HCT116 (cell line): ENCODE measurements around the gene IL17RB. TPM values are rescaled to one million over a fixed set of nuclear protein-coding genes. Genes with fewer than 3 reads are reported as not detected.

Experiments used
- ATAC-seq: fragments of 200-7000 bp; cut with Tn5 transposase; 2 replicates; pipeline ENCODE4 v1.9.1; 2020; ENCODE audit warnings: mild to moderate bottlenecking, moderate library complexity
- BruUV-seq: library from RNA; stranded (reverse); fragments of 400-500 nt; replicated peaks from 2 replicates; lab custom pipeline; 2021; lab: Mats Ljungman, UMichigan
- CTCF ChIA-PET: fragments of 300-600 bp; sonication (Branson Sonifier 250); formaldehyde crosslinking; loops from one replicate; lab custom pipeline; 2021; ENCODE audit warnings: antibody characterized with exemption; lab: Charles Lee
- POLR2A ChIA-PET: fragments of 300-600, 350-600 bp; sonication (Branson Sonifier 250); formaldehyde crosslinking; loops from one replicate; lab custom pipeline; 2021; ENCODE audit warnings: antibody characterized with exemption; lab: Charles Lee
- RAD21 ChIA-PET, 2 experiments: fragments of 300-600 bp; sonication (Branson Sonifier 250); formaldehyde crosslinking; loops; one replicate each; lab custom pipeline; 2023; ENCODE audit warnings: low total read pairs in 2 of 2; ENCODE audit not compliant: uncharacterized antibody in 2 of 2, unreplicated experiment in 2 of 2, low non-redundant PET in 1 of 2; lab: Charles Lee
- DNase-seq: peaks from one replicate; pipeline ENCODE4 v3.0.0-alpha.2; 2010; ENCODE audit warnings: low read depth, low spot score
- H2AFZ ChIP-seq: fragments of 200-600 bp; shearing (Covaris generic), sonication (generic); 2 replicates; pipeline ENCODE4 v1.6.1; 2017; ENCODE audit warnings: low read depth, mixed run types, mixed read lengths, antibody characterized with exemption, low read length; ENCODE audit not compliant: poor library complexity, severe bottlenecking
- H3K27ac ChIP-seq: 2 replicates; pipeline ENCODE4 v1.5.1; 2012; ENCODE audit warnings: low read depth, low read length
- H3K27me3 ChIP-seq: fragments of 200-600 bp; sonication (generic); 2 replicates; pipeline ENCODE4 v1.6.1; 2016; ENCODE audit warnings: mixed run types, low read length, mixed read lengths; ENCODE audit not compliant: insufficient read depth
- H3K36me3 ChIP-seq, 2 experiments: fragments of 200-500 bp in 1 of 2; fragments of 200-600 bp in 1 of 2; sonication (Bioruptor generic) in 1 of 2; sonication (generic) in 1 of 2; 2 replicates each; pipeline versions ENCODE4 v1.5.1 to v1.6.1; 2014 to 2016; ENCODE audit warnings: low read length in 2 of 2, inconsistent platforms in 1 of 2, mixed read lengths in 1 of 2, mixed run types in 1 of 2; ENCODE audit not compliant: insufficient read depth in 2 of 2, control insufficient read depth in 1 of 2
- H3K4me1 ChIP-seq, 2 experiments: fragments of 200-600 bp in 1 of 2; sonication (generic) in 1 of 2; 2 replicates each; pipeline versions ENCODE4 v1.5.1 to v1.6.1; 2012 to 2017; ENCODE audit warnings: low read length in 2 of 2, inconsistent platforms in 1 of 2, mild to moderate bottlenecking in 1 of 2, mixed read lengths in 1 of 2, mixed run types in 1 of 2, moderate library complexity in 1 of 2; ENCODE audit not compliant: insufficient read depth in 2 of 2, control insufficient read depth in 1 of 2
- H3K4me2 ChIP-seq: fragments of 200-600 bp; sonication (generic); 2 replicates; pipeline ENCODE4 v1.6.1; 2017; ENCODE audit warnings: mixed run types, low read length, mixed read lengths
- H3K4me3 ChIP-seq, 2 experiments: fragments of 200-600 bp in 1 of 2; sonication (generic) in 1 of 2; replicated peaks in 1 of 2; 2 replicates each; pipeline ENCODE4 v1.5.1; 2011 to 2016; ENCODE audit warnings: low read length in 2 of 2, control low read depth in 1 of 2, low read depth in 1 of 2, mild to moderate bottlenecking in 1 of 2, mixed read lengths in 1 of 2, mixed run types in 1 of 2
- H3K79me2 ChIP-seq: fragments of 200-600 bp; sonication (generic); 2 replicates; pipeline ENCODE4 v1.6.1; 2017; ENCODE audit warnings: mild to moderate bottlenecking, mixed run types, low read length, moderate library complexity, mixed read lengths; ENCODE audit not compliant: insufficient read depth
- H3K9ac ChIP-seq: fragments of 200-600 bp; sonication (generic); 2 replicates; pipeline ENCODE4 v1.6.1; 2016; ENCODE audit warnings: low read length, mixed read lengths
- H3K9me2 ChIP-seq: fragments of 200-600 bp; sonication (generic), shearing (Covaris generic); 2 replicates; pipeline ENCODE4 v1.6.1; 2017; ENCODE audit warnings: mixed run types, mild to moderate bottlenecking, moderate library complexity; ENCODE audit not compliant: insufficient read depth
- H3K9me3 ChIP-seq, 2 experiments: fragments of 200-500 bp in 1 of 2; fragments of 200-600 bp in 1 of 2; sonication (Bioruptor generic) in 1 of 2; sonication (generic) in 1 of 2; 2 replicates each; pipeline ENCODE4 v1.6.1; 2014 to 2017; ENCODE audit warnings: low read length in 2 of 2, mixed read lengths in 2 of 2, inconsistent platforms in 1 of 2, low read depth in 1 of 2, mild to moderate bottlenecking in 1 of 2, mixed run types in 1 of 2, moderate library complexity in 1 of 2; ENCODE audit not compliant: control insufficient read depth in 1 of 2, insufficient read depth in 1 of 2
- H4K20me1 ChIP-seq: fragments of 200-600 bp; sonication (generic), shearing (Covaris generic); 2 replicates; pipeline ENCODE4 v1.6.1; 2017; ENCODE audit warnings: mixed run types, mild to moderate bottlenecking, moderate library complexity; ENCODE audit not compliant: insufficient read depth
- ATF3 ChIP-seq: IDR thresholded peaks from 2 replicates; pipeline ENCODE4 v1.6.1; 2012
- CTCF ChIP-seq, 3 experiments: fragments of 200-600 bp in 1 of 3; sonication (generic) in 1 of 3; IDR thresholded peaks in 2 of 3; conservative IDR thresholded peaks in 1 of 3; 2 replicates each; pipeline ENCODE4 v1.5.1; 2012 to 2017; ENCODE audit warnings: low read depth in 2 of 3, low read length in 2 of 3, antibody characterized with exemption in 1 of 3, borderline replicate concordance in 1 of 3, control low read depth in 1 of 3, mild to moderate bottlenecking in 1 of 3, mixed read lengths in 1 of 3, mixed run types in 1 of 3, moderate library complexity in 1 of 3; ENCODE audit not compliant: insufficient read depth in 1 of 3
- ELF1 ChIP-seq: IDR thresholded peaks from 2 replicates; pipeline ENCODE4 v1.6.1; 2012; ENCODE audit warnings: low read depth, borderline replicate concordance
- EZH2phosphoT487 ChIP-seq: fragments of 200-600 bp; IDR thresholded peaks from 2 replicates; pipeline ENCODE4 v1.6.1; 2018; ENCODE audit warnings: antibody characterized with exemption, borderline replicate concordance
- FOSL1 ChIP-seq: IDR thresholded peaks from 2 replicates; pipeline ENCODE4 v1.6.1; 2012; ENCODE audit warnings: low read depth
- JUND ChIP-seq: IDR thresholded peaks from 2 replicates; pipeline ENCODE4 v1.6.1; 2012
- POLR2A ChIP-seq: IDR thresholded peaks from 2 replicates; pipeline ENCODE4 v1.7.0; 2011; ENCODE audit warnings: borderline replicate concordance; ENCODE audit not compliant: insufficient read depth, insufficient read length; ENCODE audit errors: extremely low read depth
- POLR2AphosphoS5 ChIP-seq: IDR thresholded peaks from 2 replicates; pipeline ENCODE4 v1.6.1; 2011; ENCODE audit warnings: mild to moderate bottlenecking, low read depth, low read length, moderate library complexity
- RAD21 ChIP-seq: IDR thresholded peaks from 2 replicates; pipeline ENCODE4 v1.6.1; 2012; ENCODE audit warnings: low read depth, mild to moderate bottlenecking
- SIN3A ChIP-seq: IDR thresholded peaks from 2 replicates; pipeline ENCODE4 v1.6.1; 2012; ENCODE audit warnings: low read depth
- SP1 ChIP-seq: IDR thresholded peaks from 2 replicates; pipeline ENCODE4 v1.6.1; 2012; ENCODE audit warnings: low read depth
- SRF ChIP-seq: IDR thresholded peaks from 2 replicates; pipeline ENCODE4 v1.6.1; 2012; ENCODE audit warnings: low read depth
- YY1 ChIP-seq: IDR thresholded peaks from 2 replicates; pipeline ENCODE4 v1.6.1; 2011; ENCODE audit warnings: low read length, low read depth, moderate library complexity, mild to moderate bottlenecking; ENCODE audit not compliant: insufficient replicate concordance; ENCODE audit errors: extremely low read depth
- ZFX ChIP-seq: fragments of 450-650 bp; IDR thresholded peaks from 2 replicates; pipeline ENCODE4 v1.6.1; 2017
- ZNF274 ChIP-seq: fragments of 200-500 bp; sonication (Bioruptor generic); IDR thresholded peaks from 2 replicates; pipeline ENCODE4 v1.6.1; 2014; ENCODE audit warnings: mild to moderate bottlenecking, low read depth, low read length, inconsistent platforms
- intact Hi-C: fragments of 100-400 bp; cut with micrococcal nuclease; formaldehyde crosslinking; loops from 2 replicates; pipeline ENCODE4 v1.10.0; 2022
- total RNA-seq: library from RNA; stranded (reverse); gene quantifications from one replicate; pipeline ENCODE4 v1.2.1, GENCODE V29; 2021; ENCODE audit not compliant: unreplicated experiment
- TF ChIP-seq, protein P1 (sequence below): IDR thresholded peaks from 2 replicates; pipeline ENCODE4 v1.6.1; 2012; ENCODE audit warnings: low read depth

IL17RB gene
- total RNA-seq, 1 experiment from 2014 or later: 8.3 TPM

GRCh38 chr3:53817809-53818208 lies 28.6 kb upstream of the IL17RB start:
- POLR2A ChIA-PET: no interaction called here
- Histone ChIP-seq H2AFZ (no peak overlapping the region), H3K27ac (no peak overlapping the region), H3K4me3 (no peak overlapping the region), H3K4me2 (no peak overlapping the region), H3K9me2 (no peaks in the 10 kb centered on the region), H3K9me3 (no peaks in the 10 kb centered on the region), H3K4me1 (no peaks in the 10 kb centered on the region), H3K79me2 (no peaks in the 10 kb centered on the region), H3K9ac (no peak overlapping the region), H3K36me3 (no peaks in the 10 kb centered on the region; a peak in 1 of 4 replicates), H4K20me1 (no peaks in the 10 kb centered on the region), H3K27me3 (no peaks in the 10 kb centered on the region)
- DNase-seq (no peak), ATAC-seq (no peak)
- RAD21 ChIA-PET: no interaction called here
- CTCF ChIA-PET: no interaction called here
- no peak for TF ChIP-seq POLR2A
- TF ChIP-seq JUND: no peak
- no peak for TF ChIP-seq ATF3
- no peak for TF ChIP-seq CTCF (IDR thresholded peaks at IDR 0.05 in 2 of 3, conservative IDR thresholded peaks at IDR 0.05 in 1 of 3; ENCODE audit: borderline replicate concordance in 1 of 3, insufficient read depth in 1 of 3, low read depth in 2 of 3, low read length in 2 of 3)
- TF ChIP-seq, protein P1, sequence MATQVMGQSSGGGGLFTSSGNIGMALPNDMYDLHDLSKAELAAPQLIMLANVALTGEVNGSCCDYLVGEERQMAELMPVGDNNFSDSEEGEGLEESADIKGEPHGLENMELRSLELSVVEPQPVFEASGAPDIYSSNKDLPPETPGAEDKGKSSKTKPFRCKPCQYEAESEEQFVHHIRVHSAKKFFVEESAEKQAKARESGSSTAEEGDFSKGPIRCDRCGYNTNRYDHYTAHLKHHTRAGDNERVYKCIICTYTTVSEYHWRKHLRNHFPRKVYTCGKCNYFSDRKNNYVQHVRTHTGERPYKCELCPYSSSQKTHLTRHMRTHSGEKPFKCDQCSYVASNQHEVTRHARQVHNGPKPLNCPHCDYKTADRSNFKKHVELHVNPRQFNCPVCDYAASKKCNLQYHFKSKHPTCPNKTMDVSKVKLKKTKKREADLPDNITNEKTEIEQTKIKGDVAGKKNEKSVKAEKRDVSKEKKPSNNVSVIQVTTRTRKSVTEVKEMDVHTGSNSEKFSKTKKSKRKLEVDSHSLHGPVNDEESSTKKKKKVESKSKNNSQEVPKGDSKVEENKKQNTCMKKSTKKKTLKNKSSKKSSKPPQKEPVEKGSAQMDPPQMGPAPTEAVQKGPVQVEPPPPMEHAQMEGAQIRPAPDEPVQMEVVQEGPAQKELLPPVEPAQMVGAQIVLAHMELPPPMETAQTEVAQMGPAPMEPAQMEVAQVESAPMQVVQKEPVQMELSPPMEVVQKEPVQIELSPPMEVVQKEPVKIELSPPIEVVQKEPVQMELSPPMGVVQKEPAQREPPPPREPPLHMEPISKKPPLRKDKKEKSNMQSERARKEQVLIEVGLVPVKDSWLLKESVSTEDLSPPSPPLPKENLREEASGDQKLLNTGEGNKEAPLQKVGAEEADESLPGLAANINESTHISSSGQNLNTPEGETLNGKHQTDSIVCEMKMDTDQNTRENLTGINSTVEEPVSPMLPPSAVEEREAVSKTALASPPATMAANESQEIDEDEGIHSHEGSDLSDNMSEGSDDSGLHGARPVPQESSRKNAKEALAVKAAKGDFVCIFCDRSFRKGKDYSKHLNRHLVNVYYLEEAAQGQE: no peak
- TF ChIP-seq FOSL1: no peak
- TF ChIP-seq YY1: no peak
- no peak for TF ChIP-seq POLR2AphosphoS5
- TF ChIP-seq ELF1: no peak
- TF ChIP-seq EZH2phosphoT487: no peak
- TF ChIP-seq SRF: no peak
- TF ChIP-seq SP1: no peak
- no peak for TF ChIP-seq SIN3A
- TF ChIP-seq ZFX: no peak
- TF ChIP-seq RAD21: no peak
- no peak for TF ChIP-seq ZNF274
- intact Hi-C loops: no loop called here
- BruUV-seq: no TSS peak
